Thymus (tissue), 11 donors: ENCODE results near the gene TACC3. TPM values are rescaled to one million over a fixed set of nuclear protein-coding genes. Genes with fewer than 3 reads are reported as not detected.
"Not testable (repeated sequence)": the region's sequence is repeated elsewhere in the genome, so short reads cannot be mapped to it uniquely, and the experiment has no call there.

Experiments used
- DNase-seq, 9 donors: peaks; one replicate each; pipeline ENCODE4 v3.0.0-alpha.2; 2013; ENCODE audit warnings: low spot score in 9 of 9, low read depth in 6 of 9, missing footprints in 1 of 9
- H3K27ac ChIP-seq, 2 donors: one replicate each; pipeline ENCODE4 v1.5.1; 2013; ENCODE audit warnings: control low read depth in 1 of 2, low read depth in 1 of 2, low read length in 1 of 2, mild to moderate bottlenecking in 1 of 2, moderate library complexity in 1 of 2
- H3K27me3 ChIP-seq, 2 donors: one replicate each; pipeline ENCODE4 v1.5.1; 2013; ENCODE audit warnings: low read length in 1 of 2; ENCODE audit not compliant: control insufficient read depth in 2 of 2, insufficient read depth in 1 of 2
- H3K36me3 ChIP-seq, 2 donors: one replicate each; pipeline ENCODE4 v1.5.1; 2013; ENCODE audit warnings: low read length in 1 of 2, mild to moderate bottlenecking in 1 of 2, moderate library complexity in 1 of 2; ENCODE audit not compliant: control insufficient read depth in 2 of 2, insufficient read depth in 2 of 2
- H3K4me1 ChIP-seq, 2 donors: one replicate each; pipeline ENCODE4 v1.5.1; 2013; ENCODE audit warnings: low read length in 2 of 2; ENCODE audit not compliant: control insufficient read depth in 2 of 2, insufficient read depth in 2 of 2
- H3K4me3 ChIP-seq, 2 donors: one replicate each; pipeline ENCODE4 v1.5.1; 2013; ENCODE audit warnings: low read length in 2 of 2, control low read depth in 1 of 2, mild to moderate bottlenecking in 1 of 2
- H3K9me3 ChIP-seq, 2 donors: one replicate each; pipeline ENCODE4 v1.5.1; 2013; ENCODE audit warnings: low read length in 1 of 2, mild to moderate bottlenecking in 1 of 2; ENCODE audit not compliant: control insufficient read depth in 2 of 2, insufficient read depth in 1 of 2
- WGBS: extraction: QIAGEN DNeasy Blood & Tissue Kit; methylation state at CpG from one replicate; pipeline ENCODE4 v1.1.7; 2013; 5-methylcytosine and 5-hydroxymethylcytosine counted together
- polyA plus RNA-seq: library from polyadenylated mRNA; stranded (reverse); fragments of 200-250 nt; gene quantifications from one replicate; pipeline ENCODE4 v1.2.3, GENCODE V29; 2013
- total RNA-seq: library from RNA; stranded (reverse); fragments of 120-200 nt; gene quantifications from one replicate; pipeline ENCODE4 v1.2.4, GENCODE V29; 2013
- donor health status: healthy.

The TACC3 gene
- total and polyA plus RNA-seq, 2 donors: 31.4 to 46.7 TPM

- peaks cover 57 to 73% of the 10 kb centered on the region in 2 donors for H3K36me3 ChIP-seq
- WGBS: 62% methylated on average over 7 of the region's 7 CpGs
- no peak overlapping the region for H3K4me3 ChIP-seq
- no peaks in the 10 kb centered on the region for H3K4me1 ChIP-seq
- peak in 7 of 9 donors; percentile 55 to 86 (median 76) for DNase-seq
- H3K9me3 ChIP-seq: no peaks in the 10 kb centered on the region
- no peaks in the 10 kb centered on the region for H3K27me3 ChIP-seq
- no peak overlapping the region for H3K27ac ChIP-seq
Observed at GRCh38 chr4:1693131-1693896, 28.0 kb upstream of the TACC3 start.

GRCh38 chr4:1695913-1696312 is 25.4 kb upstream of the TACC3 start:
- no peak overlapping the region for H3K27ac ChIP-seq
- no peak for DNase-seq
- peaks cover 74 to 86% of the 10 kb centered on the region in 2 donors for H3K36me3 ChIP-seq
- no peaks in the 10 kb centered on the region for H3K4me1 ChIP-seq
- H3K4me3 ChIP-seq: no peak overlapping the region
- H3K27me3 ChIP-seq: no peaks in the 10 kb centered on the region
- WGBS: 95% methylated on average over 5 of the region's 5 CpGs
- no peaks in the 10 kb centered on the region for H3K9me3 ChIP-seq

- H3K27me3 ChIP-seq, H3K27ac ChIP-seq, H3K9me3 ChIP-seq, DNase-seq, H3K4me3 ChIP-seq, H3K4me1 ChIP-seq: not testable (repeated sequence)
- peaks cover 72 to 84% of the 10 kb centered on the region in 2 donors for H3K36me3 ChIP-seq
- WGBS: 97% methylated on average over 8 of the region's 8 CpGs
Observed at GRCh38 chr4:1701671-1702070, 19.6 kb upstream of the TACC3 start.

GRCh38 chr4:1703867-1704266 is 17.5 kb upstream of the TACC3 start:
- WGBS: 93% methylated on average over 1 of the region's 1 CpG
- Histone ChIP-seq H3K36me3 (peaks cover 53 to 76% of the 10 kb centered on the region in 2 donors), H3K4me1 (no peaks in the 10 kb centered on the region)

GRCh38 chr4:1705732-1706131 is 15.6 kb upstream of the TACC3 start:
- Histone ChIP-seq H3K4me3 (no peak overlapping the region), H3K27me3 (no peaks in the 10 kb centered on the region), H3K27ac (no peak overlapping the region), H3K9me3 (no peaks in the 10 kb centered on the region), H3K4me1 (peaks cover 4 to 13% of the 10 kb centered on the region in 2 donors), H3K36me3 (peaks cover 40 to 72% of the 10 kb centered on the region in 2 donors)
- DNase-seq: no peak
- 98% methylated on average over 6 of the region's 6 CpGs for WGBS

More at GRCh38 chr4:1703867-1704266, 17.5 kb upstream of the TACC3 start:
- DNase-seq: no peak
- no peaks in the 10 kb centered on the region for H3K27me3 ChIP-seq
- H3K9me3 ChIP-seq: no peaks in the 10 kb centered on the region
- no peak overlapping the region for H3K27ac ChIP-seq
- no peak overlapping the region for H3K4me3 ChIP-seq

- DNase-seq: no peak
- Histone ChIP-seq H3K36me3 (peaks cover 38 to 66% of the 10 kb centered on the region in 2 donors), H3K4me3 (no peak overlapping the region), H3K27me3 (no peaks in the 10 kb centered on the region), H3K4me1 (peaks cover 8 to 19% of the 10 kb centered on the region in 2 donors), H3K9me3 (no peaks in the 10 kb centered on the region), H3K27ac (no peak overlapping the region)
- over 99% methylated on average over 6 of the region's 6 CpGs for WGBS
Observed at GRCh38 chr4:1706358-1706757, 15.0 kb upstream of the TACC3 start.

GRCh38 chr4:1708581-1708980 is 12.7 kb upstream of the TACC3 start:
- no peaks in the 10 kb centered on the region for H3K27me3 ChIP-seq
- H3K4me3 ChIP-seq: no peak overlapping the region
- no peak overlapping the region for H3K27ac ChIP-seq
- H3K4me1 ChIP-seq: peaks cover 8 to 28% of the 10 kb centered on the region in 2 donors
- no peaks in the 10 kb centered on the region for H3K9me3 ChIP-seq
- DNase-seq: no peak
- WGBS: 91% methylated on average over 1 of the region's 1 CpG
- H3K36me3 ChIP-seq: peaks cover 20 to 45% of the 10 kb centered on the region in 2 donors

- Histone ChIP-seq H3K27me3 (no peaks in the 10 kb centered on the region), H3K9me3 (no peaks in the 10 kb centered on the region), H3K27ac (peak overlapping the region; percentile 40 to 96), H3K4me3 (peak overlapping the region; percentile 60 to 75), H3K4me1 (peaks cover 20 to 51% of the 10 kb centered on the region in 2 donors), H3K36me3 (peaks cover 9 to 33% of the 10 kb centered on the region in 2 donors)
- WGBS: 20% methylated on average over 22 of the region's 22 CpGs
- no peak for DNase-seq
Observed at GRCh38 chr4:1711055-1711570, 10.2 kb upstream of the TACC3 start.

- no peaks in the 10 kb centered on the region for H3K9me3 ChIP-seq
- H3K4me3 ChIP-seq: peak overlapping the region; percentile 60 to 75
- no peaks in the 10 kb centered on the region for H3K27me3 ChIP-seq
- under 1% methylated on average over 85 of the region's 85 CpGs for WGBS
- peaks cover 20 to 53% of the 10 kb centered on the region in 2 donors for H3K4me1 ChIP-seq
- DNase-seq: peak in 4 of 9 donors; percentile 43 to 68 (median 47)
- peak overlapping the region; percentile 40 to 96 for H3K27ac ChIP-seq
- H3K36me3 ChIP-seq: peaks cover 9 to 33% of the 10 kb centered on the region in 2 donors
Observed at GRCh38 chr4:1711571-1712215, 9.6 kb upstream of the TACC3 start.
